ENCODE measurements around the gene EMP2. TPM values are rescaled to one million over a fixed set of nuclear protein-coding genes. Genes with fewer than 3 reads are reported as not detected.
A peak's percentile ranks its signal among the peaks of the same experiment; 100 is the strongest.

The EMP2 gene
- total RNA-seq, 1 donor from 2014 or later = 518 TPM

DNA sequence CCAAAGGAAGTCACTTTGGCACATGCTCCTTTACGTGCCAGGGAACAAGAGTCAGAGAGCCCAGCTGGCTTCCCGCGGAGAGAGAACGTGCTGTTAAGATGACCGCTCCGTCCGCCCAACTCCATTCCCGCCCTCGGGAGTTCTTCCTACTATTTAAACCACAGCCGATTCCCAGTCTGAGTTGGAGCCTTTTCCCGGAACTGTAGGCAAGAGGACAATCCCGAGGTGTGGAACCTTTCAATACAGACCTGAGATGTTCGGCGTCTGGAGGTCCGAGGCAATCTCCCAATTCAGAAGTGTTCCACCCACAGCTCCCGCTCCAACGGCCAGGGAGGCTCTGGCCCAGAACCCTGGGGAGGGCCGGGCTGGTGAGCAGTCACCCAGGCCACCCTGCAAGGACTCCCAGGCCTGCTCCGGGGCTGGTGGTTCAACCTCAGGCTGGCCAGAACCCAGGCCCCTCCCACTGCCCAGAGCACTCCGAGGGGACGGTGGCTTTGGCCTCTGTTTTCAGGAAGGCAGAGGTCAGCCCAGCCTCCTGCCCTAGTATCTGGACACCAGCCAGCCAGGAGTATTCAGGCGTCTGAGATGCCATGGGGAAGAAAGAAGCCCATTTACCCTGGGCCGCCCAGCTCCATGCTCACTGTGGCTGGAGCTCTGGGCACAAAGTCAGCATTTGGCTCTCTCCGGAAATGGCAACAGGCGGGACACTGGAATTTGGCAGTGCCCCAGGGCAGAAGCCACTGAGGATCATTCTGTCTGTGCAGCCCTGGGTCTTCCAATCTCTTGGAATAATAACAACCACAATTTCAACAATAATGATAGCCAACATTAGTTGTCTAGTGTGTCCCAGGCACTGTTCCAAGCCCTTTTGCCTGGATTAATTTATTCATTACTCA, 21.4 kb downstream of the EMP2 start:
- TF ChIP-seq, protein P1, sequence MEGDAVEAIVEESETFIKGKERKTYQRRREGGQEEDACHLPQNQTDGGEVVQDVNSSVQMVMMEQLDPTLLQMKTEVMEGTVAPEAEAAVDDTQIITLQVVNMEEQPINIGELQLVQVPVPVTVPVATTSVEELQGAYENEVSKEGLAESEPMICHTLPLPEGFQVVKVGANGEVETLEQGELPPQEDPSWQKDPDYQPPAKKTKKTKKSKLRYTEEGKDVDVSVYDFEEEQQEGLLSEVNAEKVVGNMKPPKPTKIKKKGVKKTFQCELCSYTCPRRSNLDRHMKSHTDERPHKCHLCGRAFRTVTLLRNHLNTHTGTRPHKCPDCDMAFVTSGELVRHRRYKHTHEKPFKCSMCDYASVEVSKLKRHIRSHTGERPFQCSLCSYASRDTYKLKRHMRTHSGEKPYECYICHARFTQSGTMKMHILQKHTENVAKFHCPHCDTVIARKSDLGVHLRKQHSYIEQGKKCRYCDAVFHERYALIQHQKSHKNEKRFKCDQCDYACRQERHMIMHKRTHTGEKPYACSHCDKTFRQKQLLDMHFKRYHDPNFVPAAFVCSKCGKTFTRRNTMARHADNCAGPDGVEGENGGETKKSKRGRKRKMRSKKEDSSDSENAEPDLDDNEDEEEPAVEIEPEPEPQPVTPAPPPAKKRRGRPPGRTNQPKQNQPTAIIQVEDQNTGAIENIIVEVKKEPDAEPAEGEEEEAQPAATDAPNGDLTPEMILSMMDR (IDR thresholded peaks at IDR 0.05) = no peak
- Histone ChIP-seq H3K27ac (peak overlapping the region; percentile 86), H3K9me3 (no peaks in the 10 kb centered on the region), H3K36me3 (no peaks in the 10 kb centered on the region), H3K4me3 (peak overlapping the region; percentile 37), H3K27me3 (ENCODE audit: low read depth) (no peaks in the 10 kb centered on the region), H3K4me1 (peaks cover 77% of the 10 kb centered on the region)
- intact Hi-C loops (cut with DNase I) = no loop called here
- peak; percentile 55 to 77 for ATAC-seq
- peak; percentile 68 for DNase-seq

DNA sequence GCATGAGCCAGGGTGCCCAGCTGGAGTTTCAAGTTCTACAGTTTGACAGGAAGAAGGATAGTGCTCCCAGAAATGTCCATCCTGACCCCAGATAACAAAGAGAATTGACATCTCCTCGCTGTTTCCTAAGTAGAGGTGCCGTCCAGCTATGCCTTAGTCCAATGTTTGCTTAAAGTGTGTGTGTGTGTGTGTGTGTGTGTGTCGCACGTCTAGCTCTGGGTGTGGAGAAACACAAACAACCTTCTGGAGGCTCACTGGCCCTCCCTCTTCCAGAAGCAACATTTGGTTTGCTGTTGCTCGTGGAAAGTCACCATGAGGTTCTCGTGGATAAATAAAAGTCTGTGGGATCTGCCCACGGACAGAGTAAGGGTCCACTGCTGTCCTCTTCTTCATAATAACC, 22.1 kb downstream of the EMP2 start:
- peak overlapping the region; percentile 37 for H3K4me3 ChIP-seq
- no peak for DNase-seq
- H3K27me3 ChIP-seq (ENCODE audit: low read depth) = no peaks in the 10 kb centered on the region
- peak overlapping the region; percentile 86 for H3K27ac ChIP-seq
- no peaks in the 10 kb centered on the region for H3K9me3 ChIP-seq
- H3K36me3 ChIP-seq = no peaks in the 10 kb centered on the region
- peak; percentile 13 to 39 for ATAC-seq
- H3K4me1 ChIP-seq = peaks cover 78% of the 10 kb centered on the region
- TF ChIP-seq, protein P1 (IDR thresholded peaks at IDR 0.05) = no peak
- intact Hi-C loops (cut with DNase I) = no loop called here

DNA sequence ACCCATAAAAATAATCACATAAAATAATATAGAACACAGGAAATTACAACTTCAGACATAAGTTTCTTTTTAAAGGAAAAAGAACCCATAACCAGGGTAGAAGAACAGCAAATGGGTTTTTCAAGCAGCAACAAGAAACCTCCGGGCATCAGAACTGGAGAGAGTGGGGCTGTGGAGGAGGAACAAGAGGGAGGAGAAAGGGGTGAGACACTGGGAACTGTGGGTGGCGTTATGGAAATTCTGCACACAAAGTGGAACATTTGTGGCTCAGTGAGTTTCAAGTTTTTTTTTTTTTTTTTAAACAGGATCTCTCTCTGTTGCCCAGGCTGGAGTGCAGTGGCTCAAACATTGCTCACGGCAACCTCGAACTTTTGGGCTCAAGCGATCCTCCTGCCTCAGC, 22.6 kb downstream of the EMP2 start:
- peak overlapping the region; percentile 86 for H3K27ac ChIP-seq
- H3K4me1 ChIP-seq = peaks cover 79% of the 10 kb centered on the region
- TF ChIP-seq, protein P1 (IDR thresholded peaks at IDR 0.05) = no peak
- no peaks in the 10 kb centered on the region for H3K27me3 ChIP-seq (ENCODE audit: low read depth)
- H3K36me3 ChIP-seq = no peaks in the 10 kb centered on the region
- no peak for DNase-seq
- intact Hi-C loops (cut with DNase I) = no loop called here
- H3K9me3 ChIP-seq = no peaks in the 10 kb centered on the region
- no peak for ATAC-seq
- peak overlapping the region; percentile 37 for H3K4me3 ChIP-seq

DNA sequence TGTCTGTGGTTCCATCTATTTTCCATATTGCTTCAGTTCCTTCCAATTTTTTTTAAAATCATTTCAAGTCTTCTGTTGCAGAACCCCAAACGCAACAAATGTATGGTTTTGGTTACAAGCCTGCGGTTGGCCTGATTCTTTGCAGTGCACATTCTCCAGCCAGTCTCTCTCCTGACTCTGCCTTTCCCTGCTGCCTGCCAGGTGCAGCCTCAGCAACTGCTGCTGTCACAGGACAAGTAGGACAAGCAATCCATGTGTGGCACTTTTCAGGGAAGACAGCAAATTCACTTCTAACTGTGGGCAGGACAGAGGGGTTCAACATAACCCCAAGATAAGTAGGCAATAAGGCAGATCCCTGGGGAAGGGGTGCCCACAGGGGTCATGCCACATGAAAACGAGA, 24.2 kb downstream of the EMP2 start:
- ATAC-seq = no peak
- Histone ChIP-seq H3K27ac (no peak overlapping the region), H3K4me1 (peaks cover 83% of the 10 kb centered on the region)

DNA sequence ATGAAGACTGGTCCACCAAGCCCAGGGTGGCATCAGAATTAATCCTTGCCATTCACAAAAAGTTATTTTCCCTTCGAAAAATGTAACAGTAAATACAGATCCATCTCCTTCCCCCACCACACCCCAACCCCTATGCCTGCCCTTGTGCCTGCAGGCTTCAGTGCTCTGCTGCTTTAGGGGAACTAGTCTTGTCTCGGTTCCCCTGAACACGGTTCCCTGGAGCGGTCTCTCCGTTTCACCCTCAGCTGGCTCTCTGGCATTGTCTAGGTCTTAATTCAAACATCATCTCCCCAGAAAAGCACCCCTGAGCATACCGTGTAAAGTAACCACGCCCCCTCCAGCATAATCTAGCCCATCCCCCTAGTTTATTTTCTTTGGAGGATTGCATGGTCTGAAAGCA, 25.8 kb downstream of the EMP2 start:
- Histone ChIP-seq H3K36me3 (no peaks in the 10 kb centered on the region), H3K4me1 (peaks cover 66% of the 10 kb centered on the region), H3K4me3 (no peak overlapping the region), H3K27ac (peak overlapping the region; percentile 24), H3K9me3 (no peaks in the 10 kb centered on the region), H3K27me3 (ENCODE audit: low read depth) (no peaks in the 10 kb centered on the region)
- intact Hi-C loops (cut with DNase I) = no loop called here
- DNase-seq = no peak
- ATAC-seq = no peak
- TF ChIP-seq, protein P1 (IDR thresholded peaks at IDR 0.05) = no peak

More for the DNA sequence above, 24.2 kb downstream of the EMP2 start:
- Histone ChIP-seq H3K9me3 (no peaks in the 10 kb centered on the region), H3K27me3 (ENCODE audit: low read depth) (no peaks in the 10 kb centered on the region), H3K36me3 (no peaks in the 10 kb centered on the region), H3K4me3 (no peak overlapping the region)
- TF ChIP-seq, protein P1 (IDR thresholded peaks at IDR 0.05) = no peak
- intact Hi-C loops (cut with DNase I) = no loop called here
- no peak for DNase-seq

Data from lower lobe of right lung (tissue), 2 donors.